ENCODE data around the gene CNTLN. TPM values are rescaled to one million over a fixed set of nuclear protein-coding genes. Genes with fewer than 3 reads are reported as not detected.
"Not testable (repeated sequence)": the region's sequence is repeated elsewhere in the genome, so short reads cannot be mapped to it uniquely, and the experiment has no call there.

CNTLN gene
- total and polyA plus RNA-seq, 9 donors, result 8.4 to 24.8 (median 16.2) TPM

DNA sequence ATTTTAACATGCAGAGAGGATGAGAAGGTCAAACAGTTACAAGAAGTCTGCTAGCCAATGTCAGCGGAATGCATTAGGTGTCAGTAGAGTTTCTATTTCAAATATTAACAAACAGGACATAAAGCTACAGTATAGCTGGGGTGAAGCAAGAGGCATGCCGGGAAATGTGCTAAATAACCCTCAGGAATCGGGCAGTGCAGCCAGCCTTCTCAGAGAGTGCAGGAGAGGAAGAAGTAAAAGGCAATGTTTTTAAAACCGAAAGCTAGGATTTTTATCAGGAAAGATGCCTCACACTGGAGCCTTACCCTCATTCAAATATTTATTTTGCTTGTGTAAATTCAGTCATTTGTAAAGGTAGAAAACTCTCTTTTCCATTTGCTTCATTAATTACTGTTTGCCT lies 384.9 kb downstream of the CNTLN start:
- no peaks in the 10 kb centered on the region for H3K9me3 ChIP-seq
- intact Hi-C loops (cut with DNase I), result loop anchor here in 1 of 4 donors (10.0 kb wide), 1 partner anchor 425 kb away; no protein-coding TSS in a partner anchor
- H3K4me1 ChIP-seq (ENCODE audit: insufficient read depth), result no peaks in the 10 kb centered on the region
- no peak for DNase-seq
- H3K27ac ChIP-seq, result no peak overlapping the region
- H3K27me3 ChIP-seq, result no peaks in the 10 kb centered on the region
- H3K4me3 ChIP-seq, result no peak overlapping the region
- H3K36me3 ChIP-seq, result no peaks in the 10 kb centered on the region
- WGBS, 3 donors, result 12 to 24% (median 13%) methylated on average over 4 of the region's 4 CpGs
- no peak for TF ChIP-seq POLR2A (IDR thresholded peaks at IDR 0.05)
- no peak for TF ChIP-seq EP300 (IDR thresholded peaks at IDR 0.05)
- TF ChIP-seq CTCF (IDR thresholded peaks at IDR 0.05), result no peak

- H3K27ac ChIP-seq, result no peak overlapping the region
- no peaks in the 10 kb centered on the region for H3K36me3 ChIP-seq
- 71 to 79% (median 74%) methylated on average over 5 of the region's 5 CpGs for WGBS, 3 donors
- TF ChIP-seq EP300 (IDR thresholded peaks at IDR 0.05), result no peak
- TF ChIP-seq POLR2A (IDR thresholded peaks at IDR 0.05), result no peak
- TF ChIP-seq CTCF (IDR thresholded peaks at IDR 0.05), result no peak
- no peaks in the 10 kb centered on the region for H3K9me3 ChIP-seq
- intact Hi-C loops (cut with DNase I), result no loop called here
- DNase-seq, result no peak
- no peaks in the 10 kb centered on the region for H3K27me3 ChIP-seq
- H3K4me3 ChIP-seq, result no peak overlapping the region
- no peaks in the 10 kb centered on the region for H3K4me1 ChIP-seq (ENCODE audit: insufficient read depth)
Observed at GRCh38 chr9:17520268-17521064, 385.6 kb downstream of the CNTLN start.

DNA sequence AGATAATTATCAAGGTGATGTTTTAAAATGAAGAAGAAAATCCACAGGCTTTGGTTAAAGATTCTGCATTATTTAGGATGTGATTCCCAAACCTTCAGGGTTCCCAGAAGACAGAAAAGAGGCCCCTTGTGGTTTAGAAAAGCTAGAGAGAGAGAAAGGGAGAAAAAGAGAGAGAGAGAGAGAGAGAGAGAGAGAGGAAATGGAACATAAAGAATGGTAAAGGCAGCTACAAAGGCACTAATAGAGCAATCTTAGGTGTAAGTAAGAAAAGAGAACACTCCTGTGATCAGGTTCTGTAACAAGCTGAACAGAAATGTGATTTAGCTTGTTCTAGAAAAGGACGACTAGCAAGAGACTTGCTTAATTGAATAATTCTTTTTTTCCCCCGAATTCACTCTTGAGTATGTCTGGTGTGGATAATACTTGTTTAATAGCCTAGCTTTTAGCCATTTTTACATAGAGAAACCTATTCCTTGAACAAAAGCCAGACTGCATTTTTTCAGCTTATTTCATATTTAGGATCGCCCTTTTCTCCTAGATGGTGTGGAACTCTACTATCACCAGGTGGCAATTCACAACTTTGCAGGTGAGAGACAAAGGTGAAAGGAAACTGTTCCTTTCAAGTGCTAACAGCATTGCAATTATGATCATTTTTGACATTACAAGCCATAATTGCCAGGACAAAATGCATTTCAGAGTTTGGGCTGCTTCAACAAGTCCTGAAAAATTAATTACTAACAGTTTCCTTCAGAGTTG lies 386.4 kb downstream of the CNTLN start:
- WGBS, 3 donors, result 86 to 88% (median 87%) methylated on average over 3 of the region's 3 CpGs
- TF ChIP-seq EP300 (IDR thresholded peaks at IDR 0.05) (no peak), CTCF (IDR thresholded peaks at IDR 0.05) (no peak), POLR2A (IDR thresholded peaks at IDR 0.05) (no peak)
- H3K27ac ChIP-seq, result no peak overlapping the region
- DNase-seq, result no peak
- no peaks in the 10 kb centered on the region for H3K27me3 ChIP-seq
- no peaks in the 10 kb centered on the region for H3K36me3 ChIP-seq
- no peak overlapping the region for H3K4me3 ChIP-seq
- H3K4me1 ChIP-seq (ENCODE audit: insufficient read depth), result no peaks in the 10 kb centered on the region
- no peaks in the 10 kb centered on the region for H3K9me3 ChIP-seq
- intact Hi-C loops (cut with DNase I), result no loop called here

GRCh38 chr9:17526726-17527125 lies 391.9 kb downstream of the CNTLN start:
- H3K36me3 ChIP-seq; H3K4me3 ChIP-seq; intact Hi-C loops (cut with DNase I); H3K4me1 ChIP-seq (ENCODE audit: insufficient read depth); H3K27ac ChIP-seq; H3K9me3 ChIP-seq; DNase-seq; H3K27me3 ChIP-seq: not testable (repeated sequence)
- WGBS, 3 donors, result 92 to 96% (median 94%) methylated on average over 7 of the region's 7 CpGs

- no peaks in the 10 kb centered on the region for H3K4me1 ChIP-seq (ENCODE audit: insufficient read depth)
- TF ChIP-seq CTCF (IDR thresholded peaks at IDR 0.05) (no peak), POLR2A (IDR thresholded peaks at IDR 0.05) (no peak), EP300 (IDR thresholded peaks at IDR 0.05) (no peak)
- no peak overlapping the region for H3K4me3 ChIP-seq
- intact Hi-C loops (cut with DNase I), result no loop called here
- H3K36me3 ChIP-seq, result no peaks in the 10 kb centered on the region
- no peaks in the 10 kb centered on the region for H3K9me3 ChIP-seq
- H3K27ac ChIP-seq, result no peak overlapping the region
- DNase-seq, result no peak
- no peaks in the 10 kb centered on the region for H3K27me3 ChIP-seq
Observed at GRCh38 chr9:17528859-17529258, 394.0 kb downstream of the CNTLN start.
